ENCODE results near the gene HPN.

GRCh38 chr19:35021596-35021995, 19.9 kb upstream of the HPN start:
- no peak for TF ChIP-seq CTCF (IDR thresholded peaks at IDR 0.05; ENCODE audit: low read depth, low read length)
- TF ChIP-seq EZH2phosphoT487 (IDR thresholded peaks at IDR 0.05; ENCODE audit: low read depth): no peak

Data from OCI-LY3 (cell line).